Mucosa of descending colon (tissue), 3 donors: ENCODE results near the gene RAB40A. TPM values are rescaled to one million over a fixed set of nuclear protein-coding genes. Genes with fewer than 3 reads are reported as not detected.

Experiments
- ATAC-seq: fragments of 200-7000 bp; cut with Tn5 transposase; one replicate; pipeline ENCODE4 v1.9.1; 2020; ENCODE audit warnings: mild to moderate bottlenecking, moderate library complexity
- DNase-seq, 3 donors: peaks; one replicate each; pipeline ENCODE4 v3.0.0-alpha.2; 2020
- H3K36me3 ChIP-seq: fragments of 200-600 bp; one replicate; pipeline ENCODE4 v1.8.0; 2021; ENCODE audit warnings: low read depth, mild to moderate bottlenecking
- H3K4me1 ChIP-seq: fragments of 200-600 bp; one replicate; pipeline ENCODE4 v1.8.0; 2021; ENCODE audit warnings: low read depth, mild to moderate bottlenecking
- H3K4me3 ChIP-seq: fragments of 200-600 bp; one replicate; pipeline ENCODE4 v1.8.0; 2021; ENCODE audit warnings: mild to moderate bottlenecking
- H3K9me3 ChIP-seq: fragments of 200-600 bp; one replicate; pipeline ENCODE4 v1.8.0; 2021; ENCODE audit warnings: mild to moderate bottlenecking
- CTCF ChIP-seq: fragments of 200-600 bp; IDR thresholded peaks from one replicate; pipeline ENCODE4 v1.8.0; 2022; ENCODE audit warnings: antibody characterized with exemption, mild to moderate bottlenecking
- intact Hi-C, 2 donors: fragments of 100-400 bp; cut with DNase I in 1 of 2; cut with micrococcal nuclease in 1 of 2; formaldehyde crosslinking; loops; one replicate each; pipeline versions ENCODE4 v1.11.0 to v1.11.1; 2022; cut with DNase I, micrococcal nuclease
- total RNA-seq, 3 donors: library from RNA; stranded (reverse); fragmentation: NEBNext Ultra II Directional in 2 of 3; extraction: Animal tissue kit (Norgen Biotek cat#: 25700) in 2 of 3; gene quantifications; one replicate each; pipeline versions ENCODE4 v1.2.1 to v1.2.4, GENCODE V29; 2021 to 2023
- donor health status: DM: no; HTN: no; CAD: no; lungs with moderate emphysema.
- donor health status: DM: no; HTN: no; CAD: no.
- donor health status: DM: no; HTN: yes; CAD: no.

RAB40A gene
- total RNA-seq, 3 donors from 2014 or later = 0.17 to 0.28 TPM; not detected in 1

DNA sequence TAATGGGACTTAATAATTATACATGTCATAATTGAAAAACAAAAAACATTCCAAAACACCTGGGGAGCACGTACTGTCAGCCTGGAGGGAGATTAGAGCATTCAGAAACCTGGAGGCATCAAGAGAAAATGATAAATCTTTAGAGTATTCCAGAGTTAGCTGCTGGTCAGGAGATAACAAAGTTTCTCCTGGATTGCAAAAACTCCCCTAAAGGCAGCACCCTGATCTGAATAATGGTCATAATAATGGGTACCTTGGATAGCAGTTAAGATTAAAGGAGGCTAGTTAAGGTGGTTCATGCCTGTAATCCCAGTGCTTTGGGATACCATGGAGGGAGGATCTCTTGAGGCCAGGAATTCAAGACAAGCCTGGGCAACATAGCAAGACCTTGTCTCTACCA is 15.9 kb upstream of the RAB40A start:
- Histone ChIP-seq H3K4me1 (no peaks in the 10 kb centered on the region), H3K4me3 (no peak overlapping the region), H3K36me3 (no peaks in the 10 kb centered on the region), H3K9me3 (no peaks in the 10 kb centered on the region)
- ATAC-seq = no peak
- no peak for TF ChIP-seq CTCF
- DNase-seq = no peak
- intact Hi-C loops = no loop called here

DNA sequence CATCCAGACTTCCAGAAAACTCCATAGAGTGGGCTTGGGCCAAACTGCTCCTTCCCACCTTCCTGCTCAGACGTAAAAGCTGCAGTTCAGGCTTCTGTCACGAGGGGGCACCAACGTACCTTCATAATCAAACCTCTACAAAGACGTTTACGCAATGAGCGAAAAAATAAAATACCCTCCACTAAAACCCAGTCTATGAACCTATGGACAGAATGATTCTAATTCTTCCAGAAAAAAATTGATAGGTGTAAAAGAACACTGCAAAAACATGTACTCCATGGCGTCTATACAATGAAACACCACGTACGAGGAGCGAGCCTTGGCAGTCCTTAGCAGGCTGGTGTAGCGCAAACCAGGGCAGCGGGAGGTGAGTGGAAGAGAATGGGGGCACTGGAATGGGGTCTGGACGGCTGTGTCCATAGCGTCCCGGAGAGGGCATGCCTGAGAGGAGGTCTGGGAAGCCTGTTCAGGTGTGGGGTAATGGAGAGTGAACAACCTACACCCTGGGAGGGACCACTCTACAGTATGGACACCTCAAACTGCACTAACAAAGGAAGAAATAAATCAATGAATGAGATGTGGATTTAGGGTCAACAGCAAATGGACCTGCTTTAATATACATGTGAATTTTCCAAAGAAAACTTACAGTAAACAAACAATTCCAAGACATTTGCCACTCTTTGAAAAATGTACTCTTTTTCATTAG is 14.4 kb upstream of the RAB40A start:
- Histone ChIP-seq H3K4me3 (no peak overlapping the region), H3K36me3 (no peaks in the 10 kb centered on the region), H3K9me3 (no peaks in the 10 kb centered on the region), H3K4me1 (no peaks in the 10 kb centered on the region)
- intact Hi-C loops = no loop called here
- peak; percentile 53 for TF ChIP-seq CTCF
- ATAC-seq (peak; percentile 80), DNase-seq (peak; percentile 55 to 88 (median 73))

GRCh38 chrX:103531002-103531401 is 11.7 kb upstream of the RAB40A start:
- ATAC-seq (no peak), DNase-seq (no peak)
- Histone ChIP-seq H3K4me1 (no peaks in the 10 kb centered on the region), H3K4me3 (no peak overlapping the region), H3K9me3 (no peaks in the 10 kb centered on the region), H3K36me3 (no peaks in the 10 kb centered on the region)
- TF ChIP-seq CTCF = no peak
- intact Hi-C loops = no loop called here

GRCh38 chrX:103530545-103530944 is 11.3 kb upstream of the RAB40A start:
- Histone ChIP-seq H3K36me3 (no peaks in the 10 kb centered on the region), H3K4me1 (no peaks in the 10 kb centered on the region), H3K4me3 (no peak overlapping the region), H3K9me3 (no peaks in the 10 kb centered on the region)
- intact Hi-C loops = no loop called here
- ATAC-seq (no peak), DNase-seq (no peak)
- TF ChIP-seq CTCF = no peak

DNA sequence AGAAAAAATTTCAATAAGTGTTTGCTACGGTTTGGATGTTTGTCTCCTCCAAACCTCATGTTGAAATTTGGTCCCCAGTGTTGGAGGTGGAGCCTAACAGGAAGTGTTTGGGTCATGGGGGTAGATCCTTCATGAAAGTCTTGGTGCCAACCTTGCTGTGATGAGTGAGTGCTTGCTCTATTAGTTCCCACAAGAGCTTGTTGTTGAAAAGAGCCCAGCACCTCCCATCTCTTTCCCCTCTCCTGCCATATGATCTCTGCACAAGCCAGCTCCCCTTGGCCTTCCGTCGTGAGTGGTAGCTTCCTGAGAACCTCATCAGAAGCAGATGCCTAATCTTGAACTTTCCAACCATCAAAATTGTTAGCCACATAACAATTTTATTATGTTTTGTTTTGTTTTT is 10.3 kb upstream of the RAB40A start:
- Histone ChIP-seq H3K4me1 (no peaks in the 10 kb centered on the region), H3K36me3 (no peaks in the 10 kb centered on the region), H3K9me3 (no peaks in the 10 kb centered on the region), H3K4me3 (no peak overlapping the region)
- no peak for DNase-seq
- no peak for TF ChIP-seq CTCF
- ATAC-seq = no peak
- intact Hi-C loops = no loop called here

GRCh38 chrX:103524747-103525146 is 5.5 kb upstream of the RAB40A start:
- Histone ChIP-seq H3K4me1 (no peaks in the 10 kb centered on the region), H3K4me3 (no peak overlapping the region), H3K9me3 (no peaks in the 10 kb centered on the region), H3K36me3 (no peaks in the 10 kb centered on the region)
- ATAC-seq (no peak), DNase-seq (no peak)
- no peak for TF ChIP-seq CTCF
- intact Hi-C loops = no loop called here
